ENCODE measurements around the gene ZNF80.
"Not testable (repeated sequence)": the region's sequence is repeated elsewhere in the genome, so short reads cannot be mapped to it uniquely, and the experiment has no call there.

The ZNF80 gene

DNA sequence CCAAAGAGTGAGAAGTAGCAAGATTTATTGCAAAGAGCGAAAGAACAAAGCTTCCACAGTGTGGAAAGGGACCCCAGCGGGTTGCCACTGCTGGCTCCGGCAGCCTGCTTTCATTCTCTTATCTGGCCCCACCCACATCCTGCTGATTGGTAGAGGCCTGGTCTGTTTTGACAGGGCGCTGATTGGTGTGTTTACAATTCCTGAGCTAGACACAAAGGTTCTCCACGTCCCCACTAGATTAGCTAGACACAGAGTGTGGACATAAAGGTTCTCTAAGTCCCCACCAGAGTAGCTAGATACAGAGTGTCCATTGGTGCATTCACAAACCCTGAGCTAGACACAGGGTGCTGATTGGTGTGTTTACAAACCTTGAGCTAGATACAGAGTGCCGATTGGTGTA is at the start of gene ZNF80:
ZNF80 (minus strand) TSS at position 101 of the 400 bp plus-strand sequence. CDS start 504 bp downstream, outside the sequence.
- peaks cover 19% of the 10 kb centered on the region for H3K4me1 ChIP-seq
- H3K4me3 ChIP-seq; DNase-seq (ENCODE audit: low spot score in 2 of 2); H3K27me3 ChIP-seq (ENCODE audit: low read depth); H3K36me3 ChIP-seq (replicated peaks); in situ Hi-C loops (cut with MboI; ENCODE audit: low sequenced_read_pairs); H3K9me3 ChIP-seq: not testable (repeated sequence)

DNA sequence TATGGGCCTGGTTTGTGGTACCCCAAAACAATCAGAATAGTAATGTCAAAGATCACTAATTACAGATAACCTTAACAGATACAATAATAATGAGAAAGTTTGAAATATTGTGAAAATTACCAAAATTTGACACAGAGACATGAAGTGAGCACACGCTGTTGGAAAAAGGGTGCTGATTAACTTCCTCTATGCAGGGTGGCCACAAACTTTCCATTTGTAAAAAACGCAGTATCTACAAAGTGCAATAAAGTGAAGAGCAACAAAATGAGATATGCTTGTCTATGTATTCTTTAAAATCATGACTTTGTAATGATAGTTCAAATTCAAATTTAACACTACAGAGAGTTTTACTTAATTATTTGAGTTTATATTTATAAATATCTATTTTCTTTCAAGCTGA is 48.9 kb upstream of the ZNF80 start:
- in situ Hi-C loops (cut with MboI; ENCODE audit: low sequenced_read_pairs) = no loop called here
- no peaks in the 10 kb centered on the region for H3K36me3 ChIP-seq (replicated peaks)
- no peaks in the 10 kb centered on the region for H3K4me1 ChIP-seq
- H3K4me3 ChIP-seq = no peak overlapping the region
- H3K9me3 ChIP-seq = no peaks in the 10 kb centered on the region
- no peak for DNase-seq (ENCODE audit: low spot score in 2 of 2)
- H3K27me3 ChIP-seq (ENCODE audit: low read depth) = no peaks in the 10 kb centered on the region

DNA sequence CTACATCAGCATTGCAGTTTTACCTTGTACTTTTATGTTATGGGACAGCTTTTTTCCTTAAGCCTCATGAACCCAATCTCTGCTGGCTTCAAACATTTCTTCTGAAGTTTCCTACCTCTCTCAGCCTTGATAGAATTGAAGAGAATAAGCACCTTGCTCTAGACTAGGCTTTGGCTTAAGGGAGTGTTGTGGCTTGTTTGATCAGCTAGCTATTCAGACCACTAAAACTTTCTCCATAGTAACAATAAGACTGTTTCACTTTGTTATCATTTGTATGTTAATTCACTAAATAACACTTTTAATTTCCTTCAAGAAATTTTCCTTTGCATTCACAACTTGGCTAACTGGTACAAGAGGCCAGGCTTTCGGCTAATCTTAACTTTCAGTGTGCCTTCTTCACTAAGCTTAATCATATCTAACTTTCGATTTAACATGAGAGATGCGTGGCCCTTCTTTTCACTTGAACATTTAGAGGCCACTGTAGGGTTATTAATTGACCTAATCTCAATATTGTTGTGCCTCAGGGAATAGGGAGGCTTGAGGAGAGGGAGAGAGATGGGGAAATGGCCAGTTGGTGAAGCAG is 48.4 kb upstream of the ZNF80 start:
- DNase-seq (ENCODE audit: low spot score in 2 of 2) = no peak
- Histone ChIP-seq H3K4me3 (no peak overlapping the region), H3K9me3 (no peaks in the 10 kb centered on the region), H3K4me1 (no peaks in the 10 kb centered on the region), H3K27me3 (ENCODE audit: low read depth) (no peaks in the 10 kb centered on the region), H3K36me3 (replicated peaks) (no peaks in the 10 kb centered on the region)
- in situ Hi-C loops (cut with MboI; ENCODE audit: low sequenced_read_pairs) = no loop called here

DNA sequence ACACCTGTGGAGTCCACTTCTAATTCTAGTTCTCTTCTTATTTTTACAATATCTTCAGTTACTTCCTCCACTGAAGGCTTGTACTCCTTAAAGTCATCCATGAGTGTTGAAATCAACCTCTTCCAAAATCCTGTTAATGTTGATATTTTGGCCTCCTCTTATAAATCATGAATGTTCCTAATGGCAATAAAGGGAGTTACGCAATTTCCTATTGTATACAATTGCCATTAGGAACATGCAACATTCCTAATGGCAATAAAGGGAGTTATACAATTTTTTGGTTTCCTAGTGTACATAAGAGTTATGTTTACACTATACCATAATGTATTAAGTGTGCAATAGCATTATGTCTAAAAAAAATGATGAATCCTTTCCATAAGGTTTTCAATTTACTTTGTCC is 47.3 kb upstream of the ZNF80 start:
- no peak for DNase-seq (ENCODE audit: low spot score in 2 of 2)
- no peaks in the 10 kb centered on the region for H3K27me3 ChIP-seq (ENCODE audit: low read depth)
- no peaks in the 10 kb centered on the region for H3K36me3 ChIP-seq (replicated peaks)
- H3K4me1 ChIP-seq = no peaks in the 10 kb centered on the region
- in situ Hi-C loops (cut with MboI; ENCODE audit: low sequenced_read_pairs) = no loop called here
- no peaks in the 10 kb centered on the region for H3K9me3 ChIP-seq
- no peak overlapping the region for H3K4me3 ChIP-seq

DNA sequence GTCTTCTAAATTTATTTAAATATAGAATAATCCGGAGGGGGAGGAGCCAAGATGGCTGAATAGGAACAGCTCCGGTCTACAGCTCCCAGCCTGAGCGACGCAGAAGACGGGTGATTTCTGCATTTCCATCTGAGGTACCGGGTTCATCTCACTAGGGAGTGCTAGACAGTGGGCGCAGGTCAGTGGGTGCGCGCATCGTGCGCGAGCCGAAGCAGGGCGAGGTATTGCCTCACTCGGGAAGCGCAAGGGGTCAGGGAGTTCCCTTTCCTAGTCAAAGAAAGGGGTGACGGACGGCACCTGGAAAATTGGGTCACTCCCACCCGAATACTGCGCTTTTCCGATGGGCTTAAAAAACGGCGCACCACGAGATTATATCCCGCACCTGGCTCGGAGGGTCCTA is 39.5 kb upstream of the ZNF80 start:
- H3K4me3 ChIP-seq; H3K36me3 ChIP-seq (replicated peaks); in situ Hi-C loops (cut with MboI; ENCODE audit: low sequenced_read_pairs): not testable (repeated sequence)

DNA sequence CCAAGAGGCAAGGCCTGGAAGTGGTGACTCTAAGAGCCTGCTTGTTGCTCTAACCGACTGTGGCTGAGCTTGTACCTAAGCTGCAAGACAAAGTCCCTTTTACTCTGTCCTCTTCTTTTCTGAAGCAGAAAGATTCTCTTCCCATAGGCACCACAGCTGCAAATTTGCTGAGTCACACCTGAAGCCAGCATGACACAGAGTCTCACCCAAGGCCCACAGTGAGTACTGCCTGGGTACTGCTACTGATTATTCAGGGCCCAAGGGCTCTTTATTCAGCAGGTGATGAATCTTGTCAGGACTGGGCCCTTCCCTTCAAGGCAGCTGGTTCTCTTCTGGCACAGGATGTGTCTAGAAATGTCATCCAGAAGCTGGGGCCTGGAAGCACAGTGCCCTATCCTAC is 37.6 kb upstream of the ZNF80 start:
- in situ Hi-C loops (cut with MboI; ENCODE audit: low sequenced_read_pairs) = no loop called here
- Histone ChIP-seq H3K4me3 (no peak overlapping the region), H3K9me3 (peaks cover 4% of the 10 kb centered on the region; the same call in 1 of the 2 replicates), H3K4me1 (no peaks in the 10 kb centered on the region), H3K27me3 (ENCODE audit: low read depth) (no peaks in the 10 kb centered on the region), H3K36me3 (replicated peaks) (no peaks in the 10 kb centered on the region)
- no peak for DNase-seq (ENCODE audit: low spot score in 2 of 2)

More for the DNA sequence above, 39.5 kb upstream of the ZNF80 start:
- not testable (repeated sequence) for H3K9me3 ChIP-seq; DNase-seq (ENCODE audit: low spot score in 2 of 2); H3K27me3 ChIP-seq (ENCODE audit: low read depth); H3K4me1 ChIP-seq

DNA sequence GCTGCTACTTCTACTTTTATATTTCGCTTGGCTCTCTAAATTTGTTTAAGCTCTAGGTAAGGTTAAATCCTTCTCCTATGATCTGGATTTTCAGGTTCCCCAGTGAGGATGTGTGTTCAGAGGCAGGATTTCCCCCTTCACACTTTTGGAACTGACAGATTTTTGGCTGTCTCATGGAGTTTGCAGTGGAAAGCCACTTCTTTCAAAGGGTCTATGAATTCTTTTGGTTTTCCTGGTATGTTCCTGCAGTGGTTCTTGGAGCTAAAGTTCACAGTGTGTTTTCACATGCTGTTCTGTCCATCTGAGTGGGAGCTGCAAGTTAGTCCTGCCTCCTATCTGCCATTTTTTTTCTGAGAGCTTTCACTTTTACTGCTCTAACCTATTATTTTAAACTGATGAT is 34.9 kb upstream of the ZNF80 start:
- DNase-seq (ENCODE audit: low spot score in 2 of 2) = no peak
- Histone ChIP-seq H3K4me3 (no peak overlapping the region), H3K27me3 (ENCODE audit: low read depth) (no peaks in the 10 kb centered on the region), H3K4me1 (no peaks in the 10 kb centered on the region), H3K9me3 (peaks cover 4% of the 10 kb centered on the region; the same call in 1 of the 2 replicates), H3K36me3 (replicated peaks) (no peaks in the 10 kb centered on the region)
- in situ Hi-C loops (cut with MboI; ENCODE audit: low sequenced_read_pairs) = no loop called here

DNA sequence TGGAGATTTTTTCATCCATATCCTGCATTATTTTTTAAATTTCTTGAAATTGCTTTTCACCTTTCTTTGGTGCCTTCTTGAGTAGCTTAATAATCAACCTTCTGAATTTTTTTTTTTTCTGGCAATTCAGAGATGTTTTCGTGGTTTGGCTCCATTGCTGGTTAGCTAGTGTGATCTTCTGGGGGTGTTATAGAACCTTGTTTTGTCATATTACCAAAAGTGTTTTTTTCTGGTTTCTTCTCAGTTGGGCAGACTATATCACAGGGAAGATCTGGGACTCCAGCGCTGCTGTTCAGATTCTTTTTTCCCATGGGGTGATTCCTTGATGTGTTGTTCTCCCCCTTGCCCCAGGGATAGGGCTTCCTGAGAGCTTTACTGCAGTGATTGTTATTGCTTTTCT is 32.6 kb upstream of the ZNF80 start:
- Histone ChIP-seq H3K4me3 (no peak overlapping the region), H3K36me3 (replicated peaks) (no peaks in the 10 kb centered on the region), H3K27me3 (ENCODE audit: low read depth) (no peaks in the 10 kb centered on the region), H3K4me1 (no peaks in the 10 kb centered on the region), H3K9me3 (no peaks in the 10 kb centered on the region)
- no peak for DNase-seq (ENCODE audit: low spot score in 2 of 2)
- in situ Hi-C loops (cut with MboI; ENCODE audit: low sequenced_read_pairs) = no loop called here

DNA sequence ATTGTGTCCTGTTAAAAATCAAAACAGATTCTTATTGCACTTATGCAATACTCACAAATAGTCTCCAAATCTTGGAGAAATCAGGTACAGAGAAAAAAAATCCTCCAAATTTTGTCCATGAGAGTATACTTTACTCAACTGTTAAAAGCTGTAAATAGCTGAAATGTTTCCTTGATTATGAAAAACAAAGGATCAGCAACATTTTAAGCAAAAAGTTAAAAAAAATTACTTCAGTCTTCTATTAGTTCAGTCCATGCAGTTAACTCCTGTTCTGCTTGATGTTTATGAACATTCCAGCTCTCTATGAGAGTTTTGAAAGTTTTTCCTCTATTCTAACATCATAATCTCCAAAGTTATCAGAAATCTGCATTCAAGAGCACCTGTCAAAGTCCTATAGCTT is 22.8 kb upstream of the ZNF80 start:
- no peaks in the 10 kb centered on the region for H3K9me3 ChIP-seq
- in situ Hi-C loops (cut with MboI; ENCODE audit: low sequenced_read_pairs) = no loop called here
- H3K4me3 ChIP-seq = no peak overlapping the region
- H3K4me1 ChIP-seq = no peaks in the 10 kb centered on the region
- no peak for DNase-seq (ENCODE audit: low spot score in 2 of 2)
- H3K36me3 ChIP-seq (replicated peaks) = no peaks in the 10 kb centered on the region
- H3K27me3 ChIP-seq (ENCODE audit: low read depth) = no peaks in the 10 kb centered on the region

DNA sequence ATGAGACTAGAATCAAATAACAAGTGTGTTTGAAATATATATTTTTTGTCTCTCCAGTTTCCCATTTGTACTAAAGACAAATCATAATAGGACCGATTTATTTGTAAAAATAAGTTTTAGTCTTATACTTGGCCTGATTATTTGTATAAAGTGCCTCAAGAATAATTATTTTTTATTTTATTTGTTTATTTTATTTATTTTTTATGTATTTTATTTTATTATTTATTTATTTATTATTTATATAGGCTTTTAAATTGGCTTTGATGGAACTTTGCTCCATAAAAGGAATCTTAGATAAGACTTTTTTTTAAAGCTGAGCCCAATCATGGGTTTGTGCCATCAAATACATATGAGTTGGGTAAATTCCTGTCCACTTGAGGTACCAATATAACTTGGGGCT is 22.2 kb upstream of the ZNF80 start:
- Histone ChIP-seq H3K4me1 (no peaks in the 10 kb centered on the region), H3K27me3 (ENCODE audit: low read depth) (no peaks in the 10 kb centered on the region), H3K36me3 (replicated peaks) (no peaks in the 10 kb centered on the region), H3K4me3 (no peak overlapping the region), H3K9me3 (no peaks in the 10 kb centered on the region)
- in situ Hi-C loops (cut with MboI; ENCODE audit: low sequenced_read_pairs) = no loop called here
- no peak for DNase-seq (ENCODE audit: low spot score in 2 of 2)

DNA sequence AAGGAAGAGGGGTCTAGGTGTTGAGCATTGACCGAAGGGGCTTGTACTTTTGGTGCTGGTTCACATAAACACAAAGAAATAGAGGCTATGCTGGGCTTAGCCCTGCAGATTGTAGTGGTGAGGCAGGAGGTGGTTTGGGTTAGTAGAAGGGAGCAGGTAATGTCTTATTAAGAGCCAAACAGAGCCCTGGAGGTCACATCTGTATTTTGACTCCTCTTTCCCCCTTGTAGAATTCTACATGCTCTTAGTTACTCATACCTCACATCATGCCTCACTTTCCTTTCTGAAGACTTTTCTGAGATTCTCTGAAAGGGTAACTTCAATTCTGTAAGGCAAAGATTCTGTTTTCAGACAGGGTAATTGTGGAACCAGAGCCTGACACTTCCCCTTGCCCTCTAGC is 16.1 kb upstream of the ZNF80 start:
- in situ Hi-C loops (cut with MboI; ENCODE audit: low sequenced_read_pairs) = no loop called here
- no peaks in the 10 kb centered on the region for H3K27me3 ChIP-seq (ENCODE audit: low read depth)
- H3K9me3 ChIP-seq = no peaks in the 10 kb centered on the region
- no peaks in the 10 kb centered on the region for H3K36me3 ChIP-seq (replicated peaks)
- no peak overlapping the region for H3K4me3 ChIP-seq
- DNase-seq (ENCODE audit: low spot score in 2 of 2) = no peak
- no peaks in the 10 kb centered on the region for H3K4me1 ChIP-seq

DNA sequence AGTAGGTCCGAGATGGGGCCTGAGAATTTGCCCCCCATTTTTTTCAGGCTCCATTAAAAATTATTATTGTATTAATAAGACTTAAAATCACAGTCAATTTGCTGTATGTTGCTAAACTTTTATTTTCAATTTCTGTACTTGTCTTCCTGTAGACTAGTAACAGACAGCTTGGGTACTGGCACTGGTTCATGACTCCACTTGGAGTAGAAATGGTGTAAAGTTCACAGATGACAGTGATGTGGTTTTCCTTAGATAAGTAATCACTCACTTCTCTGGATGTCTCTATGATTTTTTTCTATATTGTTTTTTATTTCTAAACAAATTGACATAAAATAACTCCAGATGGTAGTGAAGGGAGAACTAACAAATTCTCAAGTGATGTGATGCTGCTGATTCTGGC is 15.6 kb upstream of the ZNF80 start:
- in situ Hi-C loops (cut with MboI; ENCODE audit: low sequenced_read_pairs) = no loop called here
- no peaks in the 10 kb centered on the region for H3K36me3 ChIP-seq (replicated peaks)
- DNase-seq (ENCODE audit: low spot score in 2 of 2) = no peak
- H3K4me3 ChIP-seq = no peak overlapping the region
- H3K4me1 ChIP-seq = no peaks in the 10 kb centered on the region
- no peaks in the 10 kb centered on the region for H3K9me3 ChIP-seq
- no peaks in the 10 kb centered on the region for H3K27me3 ChIP-seq (ENCODE audit: low read depth)

DNA sequence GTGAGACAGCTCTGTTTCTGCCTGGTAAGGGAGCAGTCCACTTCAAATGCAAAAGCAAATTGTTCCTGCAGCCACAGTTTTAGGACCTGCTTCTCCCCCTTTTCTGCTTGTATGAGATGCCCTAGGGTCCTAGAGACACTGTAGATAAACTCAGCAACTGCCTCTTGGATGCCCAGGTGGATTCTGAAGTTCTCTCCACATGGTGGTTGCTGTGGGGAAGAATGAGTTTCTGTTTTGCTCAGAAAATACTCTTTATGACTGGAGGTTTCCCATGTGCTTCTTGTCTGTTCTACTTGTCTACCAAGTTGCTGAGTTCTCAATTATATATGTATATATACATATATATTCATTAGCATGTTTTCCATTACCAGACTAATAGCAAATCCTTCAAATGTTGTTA is 5.6 kb upstream of the ZNF80 start:
- in situ Hi-C loops (cut with MboI; ENCODE audit: low sequenced_read_pairs) = no loop called here
- no peak overlapping the region for H3K4me3 ChIP-seq
- no peaks in the 10 kb centered on the region for H3K27me3 ChIP-seq (ENCODE audit: low read depth)
- no peaks in the 10 kb centered on the region for H3K36me3 ChIP-seq (replicated peaks)
- DNase-seq (ENCODE audit: low spot score in 2 of 2) = no peak
- peaks cover 3% of the 10 kb centered on the region for H3K9me3 ChIP-seq
- H3K4me1 ChIP-seq = 0 out of 2 replicates have a peak, but pooled peaks cover 2% of the 10 kb centered on the region

DNA sequence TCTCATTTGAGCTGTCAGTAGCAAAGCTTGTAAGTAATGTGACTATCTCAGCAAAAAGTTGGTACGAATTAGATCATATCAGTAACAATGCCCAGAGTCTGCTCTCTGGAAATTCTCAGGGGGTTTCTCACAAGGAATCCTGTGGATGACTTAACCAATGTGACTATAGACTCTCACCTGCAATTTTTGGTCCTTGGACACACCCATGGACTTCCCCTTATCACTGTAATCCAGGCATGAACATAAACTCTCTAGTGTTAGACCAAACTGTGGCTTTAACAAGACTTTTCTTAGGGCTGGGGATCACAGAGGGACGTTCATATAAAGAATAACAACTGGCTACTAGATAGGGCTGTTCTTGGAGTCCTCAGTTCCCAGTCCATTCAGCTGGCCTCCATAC is 3.9 kb upstream of the ZNF80 start:
- in situ Hi-C loops (cut with MboI; ENCODE audit: low sequenced_read_pairs) = no loop called here
- Histone ChIP-seq H3K4me1 (peaks cover 4% of the 10 kb centered on the region), H3K36me3 (replicated peaks) (no peaks in the 10 kb centered on the region), H3K9me3 (peaks cover 3% of the 10 kb centered on the region; the same call in 1 of the 2 replicates), H3K27me3 (ENCODE audit: low read depth) (no peaks in the 10 kb centered on the region), H3K4me3 (no peak overlapping the region)
- DNase-seq (ENCODE audit: low spot score in 2 of 2) = no peak

DNA sequence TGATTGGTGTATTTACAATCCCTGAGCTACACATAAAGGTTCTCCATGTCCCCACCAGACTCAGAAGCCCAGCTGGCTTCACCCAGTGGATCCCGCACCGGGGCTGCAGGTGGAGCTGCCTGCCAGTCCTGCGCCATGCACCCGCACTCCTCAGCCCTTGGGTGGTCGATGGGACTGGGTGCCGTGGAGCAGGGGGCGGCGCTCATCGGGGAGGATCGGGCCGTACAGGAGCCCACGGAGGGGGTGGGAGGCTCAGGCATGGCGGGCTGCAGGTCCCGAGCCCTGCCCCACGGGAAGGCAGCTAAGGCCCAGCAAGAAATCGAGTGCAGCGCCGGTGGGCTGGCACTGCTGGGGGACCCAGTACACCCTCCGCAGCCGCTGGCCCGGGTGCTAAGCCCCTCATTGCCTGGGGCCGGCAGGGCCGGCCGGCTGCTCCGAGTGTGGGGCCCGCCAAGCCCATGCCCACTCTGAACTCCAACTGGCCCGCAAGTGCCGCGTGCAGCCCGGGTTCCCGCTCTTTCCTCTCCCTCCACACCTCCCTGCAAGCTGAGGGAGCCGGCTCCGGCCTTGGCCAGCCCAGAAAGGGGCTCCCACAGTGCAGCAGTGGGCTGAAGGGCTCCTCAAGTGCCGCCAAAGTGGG is 888 bp upstream of the ZNF80 start:
- in situ Hi-C loops (cut with MboI; ENCODE audit: low sequenced_read_pairs); DNase-seq (ENCODE audit: low spot score in 2 of 2); H3K27me3 ChIP-seq (ENCODE audit: low read depth); H3K9me3 ChIP-seq; H3K36me3 ChIP-seq (replicated peaks); H3K4me3 ChIP-seq: not testable (repeated sequence)
- peaks cover 19% of the 10 kb centered on the region for H3K4me1 ChIP-seq

All from HAP-1 (cell line).